GM18508 (cell line): ENCODE data around the gene UBE2E1.
A peak's percentile ranks its signal among the peaks of the same experiment; 100 is the strongest.

Experiments
- ATAC-seq: cut with Tn5 transposase; IDR thresholded peaks from one replicate; pipeline ENCODE4 v1.9.1; 2021; ENCODE audit warnings: moderate number of reproducible peaks; ENCODE audit not compliant: insufficient read depth, unreplicated experiment

UBE2E1 gene

GRCh38 chr3:23817508-23818223 lies 11.9 kb downstream of the UBE2E1 start:
- ATAC-seq = no peak

DNA sequence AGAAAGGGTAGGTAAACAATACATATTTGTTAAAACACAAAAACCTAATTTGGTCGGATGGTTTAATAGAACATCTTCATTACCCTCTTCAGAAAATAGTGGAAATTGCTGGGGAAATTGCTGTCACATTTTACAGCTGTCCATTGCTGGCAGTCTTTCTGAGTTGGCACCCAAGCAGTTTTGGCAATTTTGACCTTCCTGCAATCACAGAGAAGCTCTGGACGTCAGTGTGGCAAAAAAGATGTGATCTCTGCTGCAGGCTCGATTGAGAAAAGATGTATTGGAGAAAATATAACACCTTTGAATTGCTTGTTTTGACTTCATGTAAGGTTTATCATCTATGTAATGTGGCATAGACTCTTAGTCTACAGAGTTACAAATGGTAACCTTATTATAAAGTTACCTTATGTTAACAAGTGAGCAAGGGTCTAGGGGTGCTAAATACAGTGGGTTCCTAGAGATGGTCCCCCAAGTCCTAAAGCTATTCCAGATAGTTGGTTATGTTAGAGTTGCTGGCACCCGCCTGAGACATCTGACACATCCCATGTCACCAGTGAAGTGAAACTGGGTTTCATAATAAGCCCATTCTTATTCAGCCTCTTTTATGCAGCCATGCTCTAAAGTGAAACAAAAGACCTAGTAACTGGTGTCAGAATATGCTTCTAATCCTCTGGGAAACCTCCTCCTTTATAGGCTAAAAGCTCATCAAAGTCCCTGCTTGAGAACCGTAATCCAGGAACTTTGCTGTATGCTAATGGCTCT lies 14.0 kb downstream of the UBE2E1 start:
- ATAC-seq = peak; percentile 61

DNA sequence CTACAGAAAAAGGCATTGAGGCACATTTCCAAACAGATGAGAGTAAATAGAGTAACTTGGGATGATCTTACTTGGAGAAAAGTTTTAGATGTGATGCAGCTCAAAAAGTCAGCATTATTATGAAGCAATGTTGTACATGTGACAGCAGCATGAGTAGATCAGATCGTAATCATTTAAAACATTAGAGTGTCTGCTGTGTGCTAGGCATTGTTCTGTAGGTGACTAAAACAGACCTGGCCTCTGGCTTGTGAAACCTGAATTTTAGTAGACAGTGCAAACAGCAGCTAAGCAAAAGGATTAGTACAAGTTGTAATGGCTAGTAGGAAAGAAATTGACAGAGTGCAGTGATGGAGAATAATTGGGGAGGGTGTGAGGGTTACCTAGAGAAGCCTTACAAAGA lies 15.1 kb downstream of the UBE2E1 start:
- ATAC-seq = no peak

GRCh38 chr3:23821858-23822257 lies 16.1 kb downstream of the UBE2E1 start:
- ATAC-seq = no peak

- ATAC-seq = no peak
These were observed 16.8 kb downstream of the UBE2E1 start for GRCh38 chr3:23822559-23822958.

GRCh38 chr3:23823620-23824019 lies 17.9 kb downstream of the UBE2E1 start:
- ATAC-seq = no peak

DNA sequence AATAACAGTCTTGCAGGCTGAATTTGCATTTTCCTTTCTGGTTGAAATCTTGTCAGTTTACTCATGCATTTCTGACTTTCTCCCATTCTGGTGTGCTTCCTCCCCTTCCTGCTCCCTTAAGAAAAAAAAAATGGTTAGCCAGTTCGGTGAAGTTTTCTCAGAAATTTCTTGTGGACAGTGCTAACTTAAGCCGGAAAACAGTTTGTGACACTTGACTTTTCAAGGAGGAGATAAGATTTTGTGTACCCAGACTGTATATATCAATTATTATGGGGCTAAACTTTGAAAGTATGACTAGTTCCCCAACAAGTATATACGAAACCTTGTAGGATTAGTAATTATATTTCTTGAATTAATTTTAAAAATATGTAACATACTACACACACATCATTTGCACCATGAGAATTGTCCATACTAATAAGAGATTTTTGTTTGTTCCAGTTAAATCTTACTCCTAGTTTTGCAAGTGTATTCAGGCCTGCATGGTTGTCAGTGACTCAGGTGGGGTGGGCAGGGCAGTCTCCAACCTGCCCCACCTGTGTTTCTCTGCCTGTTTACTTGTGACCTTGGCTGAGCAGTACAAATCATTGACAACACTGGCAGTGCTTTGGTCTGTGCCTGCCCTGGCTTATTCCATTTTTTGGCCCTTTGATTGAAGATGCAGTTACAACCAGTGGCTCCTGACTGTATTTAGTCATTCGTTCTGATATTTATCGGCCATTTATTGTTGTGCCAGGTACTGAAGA lies 19.1 kb downstream of the UBE2E1 start:
- no peak for ATAC-seq

GRCh38 chr3:23825802-23826201 lies 20.0 kb downstream of the UBE2E1 start:
- ATAC-seq = no peak

DNA sequence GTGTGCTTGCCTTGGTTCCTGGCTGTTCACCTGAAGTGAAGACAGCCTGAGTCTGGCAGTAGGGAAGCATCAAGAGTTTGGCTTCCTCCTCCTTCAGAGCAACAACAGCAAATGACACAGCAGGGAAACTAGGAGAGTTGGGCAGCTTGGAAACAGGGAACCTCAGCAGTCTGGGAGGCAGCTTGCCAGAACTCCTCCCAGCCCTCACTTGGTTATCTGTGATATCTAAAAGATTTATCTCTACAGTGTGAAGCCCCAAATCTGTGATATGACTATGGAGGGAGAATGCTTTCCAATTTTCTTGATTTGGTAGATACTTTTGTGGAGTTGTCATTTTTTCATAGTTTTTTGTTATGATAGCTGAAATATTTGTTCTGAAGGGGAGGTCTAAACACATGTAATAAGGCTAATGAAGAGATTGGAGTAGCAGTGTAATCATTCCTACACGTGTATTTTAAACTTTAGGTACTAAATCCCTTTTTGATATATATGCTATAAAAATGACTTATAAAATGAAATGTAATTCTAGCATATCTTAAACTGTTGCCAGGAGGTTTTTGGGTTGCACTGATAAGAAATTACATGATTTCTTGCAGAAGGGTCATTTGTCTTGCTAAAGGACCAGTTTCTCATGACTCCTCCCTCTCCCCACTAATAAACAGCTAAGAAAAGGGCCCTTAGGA lies 20.8 kb downstream of the UBE2E1 start:
- ATAC-seq = no peak

DNA sequence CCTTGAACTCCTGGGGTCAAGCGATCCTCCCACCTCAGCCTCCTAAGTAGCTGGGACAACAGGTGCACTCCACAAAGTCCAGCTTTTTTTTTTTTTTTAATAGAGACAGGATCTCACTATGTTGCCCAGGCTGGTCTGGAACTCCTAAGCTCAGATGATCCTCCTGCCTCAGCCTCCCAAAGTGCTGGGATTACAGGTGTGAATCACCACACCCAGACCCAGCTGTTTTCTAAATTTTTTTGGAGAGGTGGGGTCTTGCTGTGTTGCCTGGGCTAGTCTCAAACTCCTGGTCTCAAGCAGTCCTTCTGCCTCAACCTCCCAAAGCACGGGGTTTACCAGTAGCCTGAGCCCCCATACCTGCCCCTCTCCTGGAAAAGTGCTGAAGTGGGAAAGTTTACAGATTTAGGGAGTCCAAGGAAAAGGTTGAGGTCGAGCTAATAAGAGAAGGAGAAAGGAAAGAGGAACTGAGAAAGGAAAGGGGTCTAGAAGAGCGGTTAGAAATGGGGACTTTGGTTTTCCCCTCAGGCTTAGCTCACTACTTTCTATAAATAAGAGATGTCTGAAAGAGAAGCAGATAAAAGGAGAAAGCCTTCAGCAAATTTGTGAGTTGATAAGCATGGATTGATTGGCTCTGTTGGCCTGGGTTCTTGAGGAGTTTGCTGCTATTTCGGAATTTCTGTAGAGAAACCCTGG lies 23.6 kb downstream of the UBE2E1 start:
- ATAC-seq = peak; percentile 47

DNA sequence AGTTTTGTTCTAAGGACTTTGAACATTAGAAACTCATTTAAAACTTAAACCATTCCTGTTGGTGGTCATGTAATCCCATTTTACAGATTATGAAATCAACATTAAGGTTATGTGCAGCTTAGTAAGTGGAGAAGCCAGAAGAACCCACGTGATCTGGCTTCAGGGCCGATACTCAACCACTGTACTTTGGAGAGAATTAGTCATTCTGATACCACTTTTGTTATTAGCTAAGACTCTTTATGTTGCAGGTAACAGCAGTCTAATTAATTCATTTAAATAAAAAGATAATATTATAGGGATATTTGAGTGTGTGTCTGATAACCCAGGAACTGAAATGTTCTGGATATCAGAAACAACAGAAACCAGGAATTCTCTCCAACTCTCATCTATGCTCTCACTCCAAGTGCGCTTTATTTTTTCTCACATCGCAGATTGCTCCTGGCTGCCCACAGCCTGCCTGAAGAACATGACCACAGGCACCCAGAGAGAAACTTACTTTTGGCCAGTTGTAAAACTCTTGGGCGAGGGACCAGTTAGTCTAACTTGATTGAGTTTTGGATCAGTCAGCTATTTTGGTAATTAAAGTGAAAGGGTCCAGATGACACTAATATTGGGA lies 25.2 kb downstream of the UBE2E1 start:
- ATAC-seq = peak; percentile 56

- ATAC-seq = peak; percentile 3
These were observed 26.0 kb downstream of the UBE2E1 start for GRCh38 chr3:23831517-23832394.

- no peak for ATAC-seq
These were observed 26.8 kb downstream of the UBE2E1 start for GRCh38 chr3:23832523-23832922.

GRCh38 chr3:23834082-23834870 lies 28.5 kb downstream of the UBE2E1 start:
- ATAC-seq = no peak

DNA sequence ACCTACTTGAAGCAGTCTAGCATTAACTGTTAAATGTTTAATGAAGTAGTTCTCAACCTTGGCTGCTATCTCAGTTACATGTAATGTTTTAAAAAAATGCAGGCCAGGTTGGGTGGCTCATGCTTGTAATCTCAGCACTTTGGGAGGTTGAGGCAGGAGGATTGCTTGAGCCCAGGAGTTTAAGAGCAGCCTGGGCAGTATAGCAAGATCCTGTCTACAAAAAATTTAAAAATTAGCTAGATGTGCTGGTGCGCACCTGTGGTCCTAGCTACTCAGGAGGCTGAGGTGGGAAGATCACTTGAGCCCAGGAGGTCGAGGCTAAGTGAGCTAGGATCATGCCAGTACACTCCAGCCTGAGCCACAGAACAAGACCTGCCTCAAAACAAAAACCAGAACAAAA lies 29.3 kb downstream of the UBE2E1 start:
- no peak for ATAC-seq

DNA sequence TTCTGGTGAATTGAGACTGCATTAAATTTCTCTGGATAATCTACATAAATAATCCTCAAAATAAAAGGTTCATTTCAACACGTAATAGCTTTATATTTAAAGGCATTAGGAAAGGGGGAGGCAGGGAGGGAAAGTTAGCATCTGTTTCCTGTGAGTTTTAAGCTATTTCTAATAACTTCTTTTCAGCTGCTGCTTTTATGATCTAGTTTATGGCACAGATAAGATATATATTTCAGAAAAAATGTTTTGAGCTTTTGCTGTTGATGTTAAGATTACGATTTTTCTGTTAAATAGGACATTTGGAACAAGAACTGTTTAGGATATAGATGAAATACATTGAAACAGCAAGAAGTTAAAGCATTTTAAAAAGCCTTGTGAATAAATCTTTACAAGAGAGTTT lies 30.0 kb downstream of the UBE2E1 start:
- no peak for ATAC-seq

DNA sequence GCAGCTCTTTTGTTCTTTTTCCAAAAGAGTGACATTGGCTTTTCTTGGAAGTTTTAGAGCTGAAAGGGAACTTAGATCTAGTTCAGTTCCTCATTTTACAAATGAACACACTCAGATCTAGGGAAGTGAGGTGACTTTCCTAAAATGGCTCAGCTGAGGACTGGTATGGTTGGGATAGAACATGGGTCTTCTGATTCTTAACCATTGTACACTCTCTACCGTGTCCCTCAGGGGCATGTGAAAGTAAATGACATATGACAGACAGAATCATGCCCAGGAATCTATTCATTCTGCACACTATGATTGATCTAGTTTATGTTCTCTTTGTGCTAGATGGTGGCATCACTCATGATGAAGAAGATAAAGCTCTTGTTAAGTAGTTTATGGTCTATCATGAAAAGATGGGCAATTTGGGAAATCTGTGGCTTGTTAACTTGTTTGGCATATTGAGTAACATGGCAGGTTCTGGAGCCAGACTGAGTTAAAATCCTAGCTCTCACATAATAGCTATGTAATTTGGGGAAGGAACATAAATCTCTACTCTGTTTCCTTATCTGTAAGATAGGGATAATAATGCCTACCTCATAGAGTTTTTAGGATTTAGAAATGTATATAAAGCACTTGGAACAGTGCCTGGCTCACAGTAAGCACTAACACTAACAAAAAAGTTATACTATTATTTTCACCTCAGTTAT lies 30.9 kb downstream of the UBE2E1 start:
- ATAC-seq = no peak
